IPS-NIHi7 (cell line): Measurements from ENCODE around the gene CCR8.
"Not testable (repeated sequence)": the region's sequence is repeated elsewhere in the genome, so short reads cannot be mapped to it uniquely, and the experiment has no call there.

ENCODE experiments used
- DNase-seq: peaks from one replicate; pipeline ENCODE4 v3.0.0; 2012; ENCODE audit warnings: mixed read lengths; ENCODE audit errors: extremely low spot score

Gene CCR8

GRCh38 chr3:39315420-39315819, 14.1 kb upstream of the CCR8 start:
- no peak for DNase-seq

GRCh38 chr3:39317571-39318169, 11.8 kb upstream of the CCR8 start:
- DNase-seq = no peak

DNA sequence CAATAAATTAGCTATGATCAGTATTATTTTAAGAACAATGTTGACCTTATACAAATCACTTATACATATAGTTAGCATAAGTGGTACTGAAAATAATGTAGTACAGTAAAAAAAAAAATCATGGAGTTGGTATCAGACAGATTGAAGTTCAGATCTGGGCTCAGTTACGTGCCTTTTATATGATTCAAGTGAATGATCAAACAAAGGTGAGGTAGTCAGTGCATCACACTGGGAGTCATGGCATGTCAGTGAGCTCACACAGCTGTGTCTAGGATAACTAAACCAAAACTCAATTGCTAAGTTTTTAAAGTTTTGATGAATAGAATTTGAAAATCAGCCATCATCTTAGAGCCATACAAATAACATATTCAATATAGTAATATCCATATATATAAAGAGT, 11.2 kb upstream of the CCR8 start:
- DNase-seq = no peak

DNA sequence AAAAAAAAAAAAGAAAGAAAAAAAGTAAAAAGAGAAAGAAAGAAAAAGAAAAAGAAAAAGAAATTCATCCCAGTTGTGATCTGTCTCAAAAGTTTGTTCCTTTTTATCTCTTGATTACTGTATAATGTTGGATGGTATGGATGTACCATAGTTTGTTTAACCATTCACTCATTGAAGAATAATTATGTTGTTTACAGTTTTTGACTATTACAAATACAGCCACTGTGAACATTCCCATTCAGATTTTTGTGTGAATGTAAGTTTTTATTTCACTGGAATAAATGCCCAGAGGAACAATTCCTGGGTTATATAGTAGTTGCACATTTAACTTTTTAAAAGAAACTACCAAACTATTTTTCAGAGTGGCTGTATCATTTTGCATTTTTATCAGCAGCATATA, 10.3 kb upstream of the CCR8 start:
- no peak for DNase-seq

DNA sequence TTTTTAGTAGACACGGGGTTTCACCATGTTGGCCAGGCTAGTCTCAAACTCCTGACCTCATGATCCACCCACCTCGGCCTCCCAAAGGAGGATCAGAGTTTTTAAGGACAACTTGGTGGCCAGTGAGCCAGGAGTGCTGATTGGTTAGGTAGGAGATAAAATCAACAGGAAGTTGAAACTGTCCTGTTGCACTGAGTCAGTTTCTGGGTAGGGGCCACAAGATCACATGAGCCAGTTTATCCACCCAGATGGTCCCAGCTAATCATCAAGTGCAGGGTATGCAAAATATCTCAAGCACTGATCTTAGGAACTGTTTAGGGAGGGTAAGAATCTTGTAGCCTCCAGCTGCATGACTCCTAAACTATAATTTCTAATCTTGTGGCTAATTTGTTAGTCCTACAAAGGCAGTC, 7.9 kb upstream of the CCR8 start:
- DNase-seq = not testable (repeated sequence)

DNA sequence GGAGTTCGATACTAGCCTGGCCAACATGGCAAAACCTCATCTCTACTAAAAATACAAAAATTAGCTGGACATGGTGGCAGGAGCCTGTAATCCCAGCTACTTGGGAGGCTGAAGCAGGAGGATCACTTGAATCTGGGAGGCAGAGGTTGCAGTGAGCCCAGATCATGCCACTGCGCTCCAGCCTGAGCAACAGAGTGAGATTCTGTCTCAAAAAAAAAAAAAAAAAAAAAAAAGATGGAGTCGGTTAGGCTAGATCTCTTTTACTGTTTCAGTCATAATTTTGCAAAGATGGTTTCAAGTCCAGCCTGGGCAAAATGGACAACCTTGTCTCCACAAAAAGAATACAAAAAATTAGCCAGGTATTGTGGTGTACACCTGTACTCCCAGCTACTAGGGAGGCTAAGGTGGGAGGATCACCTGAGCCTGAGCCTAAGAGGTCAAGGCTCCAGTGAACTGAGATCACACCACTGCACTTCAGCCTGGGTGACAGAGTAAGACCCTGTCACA, 7.2 kb upstream of the CCR8 start:
- not testable (repeated sequence) for DNase-seq

- no peak for DNase-seq
These were observed 6.6 kb upstream of the CCR8 start for GRCh38 chr3:39322936-39323335.

GRCh38 chr3:39323494-39323893, 6.0 kb upstream of the CCR8 start:
- no peak for DNase-seq

- DNase-seq = no peak
These were observed 4.3 kb upstream of the CCR8 start for GRCh38 chr3:39325236-39325635.

- DNase-seq = no peak
These were observed 2.3 kb upstream of the CCR8 start for GRCh38 chr3:39327053-39327745.

- no peak for DNase-seq
These were observed 1.7 kb upstream of the CCR8 start for GRCh38 chr3:39327746-39328349.

DNA sequence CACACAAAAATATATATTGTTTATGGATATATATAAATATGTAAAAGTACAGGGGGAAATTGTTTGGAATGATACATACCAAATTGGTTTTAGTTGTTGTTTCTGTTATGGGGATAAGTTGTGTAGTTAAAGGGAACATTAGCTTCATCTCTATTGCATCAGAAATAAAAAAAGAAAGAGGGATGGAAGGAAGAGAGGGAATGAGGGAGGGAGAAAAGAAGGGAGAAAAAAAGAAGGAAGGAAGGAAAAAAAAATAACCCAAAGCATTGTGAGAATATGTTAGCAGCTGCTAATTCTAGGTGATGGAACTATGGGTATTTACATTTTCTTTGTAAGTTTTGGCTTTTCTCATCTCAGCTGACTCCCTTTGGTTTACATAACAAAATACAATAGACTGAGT, 1.3 kb downstream of the CCR8 start:
- DNase-seq = no peak

DNA sequence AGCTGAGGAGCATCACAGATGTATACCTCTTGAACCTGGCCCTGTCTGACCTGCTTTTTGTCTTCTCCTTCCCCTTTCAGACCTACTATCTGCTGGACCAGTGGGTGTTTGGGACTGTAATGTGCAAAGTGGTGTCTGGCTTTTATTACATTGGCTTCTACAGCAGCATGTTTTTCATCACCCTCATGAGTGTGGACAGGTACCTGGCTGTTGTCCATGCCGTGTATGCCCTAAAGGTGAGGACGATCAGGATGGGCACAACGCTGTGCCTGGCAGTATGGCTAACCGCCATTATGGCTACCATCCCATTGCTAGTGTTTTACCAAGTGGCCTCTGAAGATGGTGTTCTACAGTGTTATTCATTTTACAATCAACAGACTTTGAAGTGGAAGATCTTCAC, 3.0 kb downstream of the CCR8 start:
- DNase-seq = no peak

DNA sequence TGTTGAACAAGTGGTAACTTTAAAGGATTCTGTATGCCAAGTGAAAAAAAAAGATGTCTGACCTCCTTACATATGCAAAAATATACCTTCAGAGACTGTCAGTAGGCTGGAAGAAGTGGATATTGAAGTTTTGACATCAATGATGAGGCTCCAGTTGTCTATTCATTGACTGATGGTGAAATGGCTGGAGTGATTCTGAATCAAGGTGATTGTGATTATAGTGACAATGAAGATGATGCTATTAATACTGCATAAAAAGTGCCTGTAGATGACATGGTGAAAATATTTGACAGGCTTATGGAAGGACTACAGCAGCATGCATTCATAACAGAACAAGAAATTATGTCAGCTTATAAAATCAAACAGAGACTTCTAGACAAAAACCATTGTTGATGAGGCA, 4.1 kb downstream of the CCR8 start:
- no peak for DNase-seq

DNA sequence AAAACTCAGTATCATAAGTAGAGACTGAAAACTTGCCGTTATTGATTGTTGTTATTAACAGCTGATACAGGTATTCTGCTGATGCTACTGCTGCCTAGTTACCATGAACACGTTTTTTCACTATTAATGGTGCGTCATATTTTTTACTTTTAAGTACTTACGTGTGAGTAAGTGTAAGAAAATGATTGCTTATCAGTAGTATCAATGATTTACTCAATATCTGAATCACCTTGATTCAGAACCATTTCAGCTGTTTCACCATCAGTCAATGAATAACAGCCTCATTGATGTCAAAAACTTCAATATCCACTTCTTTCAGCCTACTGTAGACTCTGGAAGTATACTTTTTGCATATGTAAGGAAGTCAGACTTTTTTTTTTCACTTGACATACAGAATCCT, 4.7 kb downstream of the CCR8 start:
- DNase-seq = no peak

DNA sequence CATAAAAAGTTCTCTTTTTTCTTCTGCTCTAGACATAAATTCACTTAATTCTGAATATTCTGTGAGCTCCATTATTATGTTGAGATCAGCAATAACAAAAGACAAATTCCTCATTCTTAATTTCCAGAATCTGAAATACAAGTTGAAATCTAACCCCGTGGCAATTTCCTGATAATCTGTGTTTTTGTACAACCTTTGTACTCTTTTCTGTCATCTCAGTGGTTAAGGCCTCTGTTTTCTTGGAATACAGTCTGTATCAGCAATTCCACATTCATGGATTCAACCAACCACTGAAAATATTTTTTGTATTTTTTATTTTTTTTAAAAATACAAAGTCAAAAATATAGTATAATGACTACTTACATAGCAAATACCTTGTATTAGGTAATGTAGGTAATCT, 8.7 kb downstream of the CCR8 start:
- DNase-seq = no peak

GRCh38 chr3:39339086-39339485, 9.6 kb downstream of the CCR8 start:
- DNase-seq = no peak

- no peak for DNase-seq
These were observed 13.7 kb downstream of the CCR8 start for GRCh38 chr3:39343076-39343717.

DNA sequence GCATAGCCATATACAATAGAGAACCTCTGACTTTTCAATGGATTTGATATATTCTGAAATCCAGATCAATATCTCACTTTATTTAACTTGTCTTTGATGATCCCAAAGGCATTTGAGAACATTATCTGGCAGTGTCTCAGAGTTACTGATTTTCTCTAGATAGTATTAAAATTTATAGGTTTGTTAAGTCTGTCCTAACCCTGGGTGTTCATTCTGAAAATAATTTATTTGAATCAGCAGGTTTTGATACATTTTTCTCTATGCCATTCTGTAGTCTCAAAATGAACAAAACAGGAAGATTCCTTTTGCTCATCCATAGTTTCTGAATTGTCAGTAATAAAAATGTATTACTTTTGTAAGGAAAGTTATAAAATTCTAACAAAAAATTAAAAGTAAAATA, 14.3 kb downstream of the CCR8 start:
- DNase-seq = no peak

DNA sequence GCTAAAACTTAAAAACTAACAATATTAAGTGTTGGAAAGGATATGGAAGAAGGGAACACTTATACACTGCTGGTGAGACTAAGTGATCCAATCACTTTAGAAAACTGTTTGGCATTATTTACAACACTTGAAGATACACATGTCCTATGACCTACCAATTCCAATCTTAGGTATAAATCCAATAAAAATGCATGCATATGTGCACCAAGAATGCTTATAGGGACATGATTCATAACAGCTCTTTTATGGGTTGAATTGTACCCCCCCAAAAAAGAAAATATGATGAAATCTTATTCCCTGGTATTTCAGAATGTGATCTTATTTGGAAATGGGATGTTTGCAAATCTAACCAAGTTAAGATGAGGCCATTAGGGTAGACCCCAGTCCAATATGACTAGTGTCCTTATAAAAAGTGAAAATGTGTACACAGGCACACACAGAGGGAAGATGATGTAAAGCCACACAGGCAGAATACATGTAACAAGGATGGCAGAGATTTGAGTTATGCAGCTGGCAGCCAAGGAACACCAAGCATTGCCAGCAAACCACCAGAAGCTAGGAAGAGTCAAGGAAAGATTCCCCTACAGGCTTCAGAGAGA, 15.3 kb downstream of the CCR8 start:
- DNase-seq = no peak

- DNase-seq = no peak
These were observed 17.5 kb downstream of the CCR8 start for GRCh38 chr3:39346785-39347585.

- no peak for DNase-seq
These were observed 18.0 kb downstream of the CCR8 start for GRCh38 chr3:39347586-39347876.
